Memory B cell (primary cell): ENCODE measurements around the gene NCKAP1.
"Not testable (repeated sequence)": the region's sequence is repeated elsewhere in the genome, so short reads cannot be mapped to it uniquely, and the experiment has no call there.

ENCODE experiments used
- ATAC-seq: fragments of 150-1000 bp; cut with Tn5 transposase; 2 replicates; pipeline ENCODE4 v1.10.0; 2021; ENCODE audit warnings: low read depth, mild to moderate bottlenecking, moderate library complexity
- DNase-seq, 2 donors: peaks; one replicate each; pipeline ENCODE4 v3.0.0; 2022; ENCODE audit warnings: low spot score in 2 of 2
- H3K27ac Mint-ChIP-seq: one replicate; pipeline ENCODE4 v1.8.0; 2022; ENCODE audit warnings: mild to moderate bottlenecking, moderate library complexity, mixed read lengths
- H3K27me3 Mint-ChIP-seq: one replicate; pipeline ENCODE4 v1.8.0; 2022; ENCODE audit warnings: mixed read lengths
- H3K36me3 Mint-ChIP-seq: one replicate; pipeline ENCODE4 v1.8.0; 2022; ENCODE audit warnings: mild to moderate bottlenecking, mixed read lengths
- H3K4me1 Mint-ChIP-seq: one replicate; pipeline ENCODE4 v1.8.0; 2022; ENCODE audit warnings: mixed read lengths
- H3K4me3 Mint-ChIP-seq: one replicate; pipeline ENCODE4 v1.8.0; 2022; ENCODE audit warnings: mild to moderate bottlenecking, moderate library complexity, mixed read lengths
- H3K9me3 Mint-ChIP-seq: one replicate; pipeline ENCODE4 v1.8.0; 2022; ENCODE audit warnings: mixed read lengths

NCKAP1 gene

GRCh38 chr2:182970486-182970885 is 67.8 kb downstream of the NCKAP1 start:
- H3K36me3 Mint-ChIP-seq: peaks cover 2% of the 10 kb centered on the region
- no peak overlapping the region for H3K4me3 Mint-ChIP-seq
- peaks cover 2% of the 10 kb centered on the region for H3K9me3 Mint-ChIP-seq
- no peak overlapping the region for H3K27ac Mint-ChIP-seq
- H3K4me1 Mint-ChIP-seq: peaks cover 3% of the 10 kb centered on the region
- peaks cover 2% of the 10 kb centered on the region for H3K27me3 Mint-ChIP-seq
- ATAC-seq (no peak), DNase-seq (no peak)

- Mint-ChIP-seq H3K27me3 (peaks cover 2% of the 10 kb centered on the region), H3K27ac (no peak overlapping the region), H3K4me3 (no peak overlapping the region), H3K4me1 (peaks cover 3% of the 10 kb centered on the region), H3K36me3 (peaks cover 2% of the 10 kb centered on the region), H3K9me3 (peaks cover 2% of the 10 kb centered on the region)
- ATAC-seq (no peak), DNase-seq (no peak)
These were observed 69.8 kb downstream of the NCKAP1 start for GRCh38 chr2:182968493-182968892.

GRCh38 chr2:182966356-182966755 is 71.9 kb downstream of the NCKAP1 start:
- H3K9me3 Mint-ChIP-seq, DNase-seq, H3K27me3 Mint-ChIP-seq, H3K4me3 Mint-ChIP-seq, H3K4me1 Mint-ChIP-seq, H3K27ac Mint-ChIP-seq, ATAC-seq, H3K36me3 Mint-ChIP-seq: not testable (repeated sequence)

GRCh38 chr2:182962641-182963040 is 75.6 kb downstream of the NCKAP1 start:
- no peak overlapping the region for H3K4me3 Mint-ChIP-seq
- no peaks in the 10 kb centered on the region for H3K4me1 Mint-ChIP-seq
- ATAC-seq (no peak), DNase-seq (no peak)
- H3K27ac Mint-ChIP-seq: no peak overlapping the region
- no peaks in the 10 kb centered on the region for H3K36me3 Mint-ChIP-seq
- no peaks in the 10 kb centered on the region for H3K9me3 Mint-ChIP-seq
- H3K27me3 Mint-ChIP-seq: peaks cover 3% of the 10 kb centered on the region

- not testable (repeated sequence) for H3K9me3 Mint-ChIP-seq, H3K27ac Mint-ChIP-seq, H3K4me1 Mint-ChIP-seq, ATAC-seq, H3K4me3 Mint-ChIP-seq, H3K36me3 Mint-ChIP-seq, H3K27me3 Mint-ChIP-seq, DNase-seq
These were observed 77.4 kb downstream of the NCKAP1 start for GRCh38 chr2:182960869-182961268.

- Mint-ChIP-seq H3K4me3 (no peak overlapping the region), H3K36me3 (no peaks in the 10 kb centered on the region)
- no peak for DNase-seq
These were observed 83.5 kb downstream of the NCKAP1 start for GRCh38 chr2:182954789-182955188.

GRCh38 chr2:182952741-182953450 is 85.4 kb downstream of the NCKAP1 start:
- Mint-ChIP-seq H3K4me1 (no peaks in the 10 kb centered on the region), H3K4me3 (no peak overlapping the region), H3K36me3 (no peaks in the 10 kb centered on the region), H3K9me3 (no peaks in the 10 kb centered on the region), H3K27ac (no peak overlapping the region), H3K27me3 (peaks cover 1% of the 10 kb centered on the region)
- ATAC-seq (no peak), DNase-seq (no peak)

More at GRCh38 chr2:182954789-182955188, 83.5 kb downstream of the NCKAP1 start:
- H3K9me3 Mint-ChIP-seq: no peaks in the 10 kb centered on the region
- no peak overlapping the region for H3K27ac Mint-ChIP-seq
- ATAC-seq: no peak
- no peaks in the 10 kb centered on the region for H3K4me1 Mint-ChIP-seq
- H3K27me3 Mint-ChIP-seq: peaks cover 1% of the 10 kb centered on the region

GRCh38 chr2:182951948-182952663 is 86.2 kb downstream of the NCKAP1 start:
- no peak overlapping the region for H3K4me3 Mint-ChIP-seq
- H3K27ac Mint-ChIP-seq: no peak overlapping the region
- ATAC-seq (no peak), DNase-seq (no peak)
- H3K4me1 Mint-ChIP-seq: no peaks in the 10 kb centered on the region
- no peaks in the 10 kb centered on the region for H3K36me3 Mint-ChIP-seq
- no peaks in the 10 kb centered on the region for H3K9me3 Mint-ChIP-seq
- peaks cover 1% of the 10 kb centered on the region for H3K27me3 Mint-ChIP-seq

GRCh38 chr2:182950546-182950945 is 87.7 kb downstream of the NCKAP1 start:
- Mint-ChIP-seq H3K27ac (no peak overlapping the region), H3K9me3 (no peaks in the 10 kb centered on the region), H3K27me3 (peaks cover 3% of the 10 kb centered on the region), H3K36me3 (no peaks in the 10 kb centered on the region), H3K4me3 (no peak overlapping the region), H3K4me1 (no peaks in the 10 kb centered on the region)
- DNase-seq: no peak
- no peak for ATAC-seq

GRCh38 chr2:182949572-182950189 is 88.6 kb downstream of the NCKAP1 start:
- peaks cover 3% of the 10 kb centered on the region for H3K27me3 Mint-ChIP-seq
- H3K4me1 Mint-ChIP-seq: no peaks in the 10 kb centered on the region
- ATAC-seq (no peak), DNase-seq (no peak)
- H3K4me3 Mint-ChIP-seq: no peak overlapping the region
- no peak overlapping the region for H3K27ac Mint-ChIP-seq
- no peaks in the 10 kb centered on the region for H3K36me3 Mint-ChIP-seq
- no peaks in the 10 kb centered on the region for H3K9me3 Mint-ChIP-seq

- H3K4me1 Mint-ChIP-seq: no peaks in the 10 kb centered on the region
- H3K27me3 Mint-ChIP-seq: peaks cover 3% of the 10 kb centered on the region
- ATAC-seq (no peak), DNase-seq (no peak)
- no peaks in the 10 kb centered on the region for H3K36me3 Mint-ChIP-seq
- no peaks in the 10 kb centered on the region for H3K9me3 Mint-ChIP-seq
- H3K4me3 Mint-ChIP-seq: no peak overlapping the region
- no peak overlapping the region for H3K27ac Mint-ChIP-seq
These were observed 89.2 kb downstream of the NCKAP1 start for GRCh38 chr2:182949052-182949451.

GRCh38 chr2:182946958-182947369 is 91.3 kb downstream of the NCKAP1 start:
- peaks cover 3% of the 10 kb centered on the region for H3K27me3 Mint-ChIP-seq
- DNase-seq: no peak
- H3K27ac Mint-ChIP-seq: no peak overlapping the region
- H3K9me3 Mint-ChIP-seq: no peaks in the 10 kb centered on the region
- no peak overlapping the region for H3K4me3 Mint-ChIP-seq
- H3K4me1 Mint-ChIP-seq: no peaks in the 10 kb centered on the region
- H3K36me3 Mint-ChIP-seq: no peaks in the 10 kb centered on the region
- ATAC-seq: no peak

- no peaks in the 10 kb centered on the region for H3K9me3 Mint-ChIP-seq
- DNase-seq: no peak
- no peak overlapping the region for H3K27ac Mint-ChIP-seq
- H3K27me3 Mint-ChIP-seq: peaks cover 3% of the 10 kb centered on the region
- ATAC-seq: no peak
- H3K4me1 Mint-ChIP-seq: no peaks in the 10 kb centered on the region
- H3K4me3 Mint-ChIP-seq: no peak overlapping the region
- H3K36me3 Mint-ChIP-seq: no peaks in the 10 kb centered on the region
These were observed 94.9 kb downstream of the NCKAP1 start for GRCh38 chr2:182943339-182943738.

- Mint-ChIP-seq H3K9me3 (no peaks in the 10 kb centered on the region), H3K27ac (no peak overlapping the region), H3K36me3 (no peaks in the 10 kb centered on the region), H3K27me3 (peaks cover 3% of the 10 kb centered on the region), H3K4me1 (no peaks in the 10 kb centered on the region), H3K4me3 (no peak overlapping the region)
- DNase-seq (no peak), ATAC-seq (no peak)
These were observed 95.5 kb downstream of the NCKAP1 start for GRCh38 chr2:182942756-182943155.
